ENCODE results near the gene GDF9. TPM values are rescaled to one million over a fixed set of nuclear protein-coding genes. Genes with fewer than 3 reads are reported as not detected.
"Not testable (repeated sequence)": the region's sequence is repeated elsewhere in the genome, so short reads cannot be mapped to it uniquely, and the experiment has no call there.

GDF9 gene
- total RNA-seq, 2 donors from 2014 or later, result 0.70 to 0.94 TPM

DNA sequence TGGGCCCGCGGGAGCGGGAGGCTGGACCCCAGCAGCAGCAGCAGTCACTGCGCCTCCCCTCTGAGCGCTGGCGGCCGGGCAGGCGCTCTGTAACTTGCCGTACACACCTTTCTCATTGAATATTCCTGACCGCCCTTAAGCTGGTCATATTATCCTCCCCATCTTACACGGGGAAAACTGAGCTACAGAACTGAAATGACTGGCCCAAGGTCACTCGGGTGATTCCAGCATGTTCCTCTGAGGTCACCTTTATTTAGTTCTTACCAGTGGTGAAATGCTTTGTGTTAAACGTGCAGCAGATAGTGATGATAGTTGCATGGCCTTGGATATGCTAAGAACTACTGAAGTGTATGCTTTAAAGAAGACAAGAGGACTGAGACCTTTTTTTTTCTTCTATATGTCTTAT is 780 bp upstream of the GDF9 start:
- Mint-ChIP-seq H3K4me1 (peaks cover 16% of the 10 kb centered on the region), H3K27ac (peak overlapping the region; percentile 98), H3K36me3 (ENCODE audit: low read depth) (peaks cover 4% of the 10 kb centered on the region), H3K4me3 (peak overlapping the region; percentile 98), H3K27me3 (peaks cover 2% of the 10 kb centered on the region)
- no peak for DNase-seq
- ATAC-seq, result no peak
- H3K9me3 ChIP-seq (ENCODE audit: control insufficient read depth, low read length, poor library complexity, severe bottlenecking), result no peaks in the 10 kb centered on the region

DNA sequence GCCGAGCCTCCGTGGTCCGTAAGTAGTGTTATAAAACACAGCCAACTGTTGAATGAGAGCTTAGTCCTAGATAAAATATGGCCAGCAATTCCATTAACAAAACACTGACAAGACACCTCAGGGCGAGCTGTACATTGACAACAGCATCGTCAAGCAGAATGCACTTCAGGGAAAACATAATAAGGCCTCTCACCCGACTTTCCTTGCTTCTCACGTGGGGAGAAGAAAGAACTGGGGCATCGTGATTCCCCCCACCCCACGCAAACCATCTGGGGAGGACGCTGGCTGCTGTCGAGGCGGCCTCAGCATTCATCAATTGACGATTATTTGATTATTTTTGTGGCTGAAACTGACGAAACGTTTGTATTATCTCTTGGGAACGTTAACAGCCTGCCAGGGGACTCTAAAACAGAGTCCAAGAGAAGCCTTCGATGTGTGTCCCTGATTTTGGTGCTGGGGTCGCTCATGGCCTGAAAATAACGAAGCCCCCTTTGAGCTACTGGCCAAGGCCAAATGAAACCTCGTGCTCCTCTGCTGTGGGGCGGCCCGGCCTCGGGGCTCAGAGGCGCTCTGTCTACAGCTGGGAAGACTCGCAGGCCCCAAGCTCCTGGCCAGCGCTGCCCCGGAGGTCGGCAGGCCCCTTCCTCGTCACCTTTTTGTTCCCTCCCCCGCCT is 464 bp downstream of the GDF9 start:
- H3K27me3 Mint-ChIP-seq, result peaks cover 7% of the 10 kb centered on the region
- H3K9me3 ChIP-seq (ENCODE audit: control insufficient read depth, low read length, poor library complexity, severe bottlenecking), result no peaks in the 10 kb centered on the region
- ATAC-seq, result no peak
- DNase-seq, result no peak
- H3K36me3 Mint-ChIP-seq (ENCODE audit: low read depth), result peaks cover 4% of the 10 kb centered on the region
- H3K4me1 Mint-ChIP-seq, result peaks cover 14% of the 10 kb centered on the region
- peak overlapping the region; percentile 98 for H3K4me3 Mint-ChIP-seq
- peak overlapping the region; percentile 98 for H3K27ac Mint-ChIP-seq

DNA sequence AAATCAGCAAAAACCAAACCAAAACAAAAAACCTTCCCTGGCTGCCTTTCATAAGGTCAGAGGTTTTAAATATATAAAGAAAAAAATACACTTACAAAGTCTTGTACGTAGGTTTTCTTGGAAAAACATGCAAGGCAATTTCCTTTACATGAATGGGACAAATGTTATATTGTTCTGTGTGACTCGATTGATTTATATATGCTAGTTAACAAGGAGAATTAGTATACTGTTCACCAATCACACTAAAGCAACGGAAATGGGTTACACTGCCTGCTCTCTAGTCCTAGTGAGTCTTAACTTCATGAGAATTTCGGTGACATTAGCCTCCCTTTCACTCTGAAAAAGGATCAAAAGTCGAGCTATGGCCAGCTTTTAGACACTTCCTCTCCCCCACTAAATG is 5.5 kb downstream of the GDF9 start:
- no peaks in the 10 kb centered on the region for H3K9me3 ChIP-seq (ENCODE audit: control insufficient read depth, low read length, poor library complexity, severe bottlenecking)
- Mint-ChIP-seq H3K36me3 (ENCODE audit: low read depth) (no peaks in the 10 kb centered on the region), H3K4me1 (no peaks in the 10 kb centered on the region), H3K27ac (no peak overlapping the region), H3K27me3 (peaks cover 10% of the 10 kb centered on the region), H3K4me3 (no peak overlapping the region)
- ATAC-seq (no peak), DNase-seq (no peak)

DNA sequence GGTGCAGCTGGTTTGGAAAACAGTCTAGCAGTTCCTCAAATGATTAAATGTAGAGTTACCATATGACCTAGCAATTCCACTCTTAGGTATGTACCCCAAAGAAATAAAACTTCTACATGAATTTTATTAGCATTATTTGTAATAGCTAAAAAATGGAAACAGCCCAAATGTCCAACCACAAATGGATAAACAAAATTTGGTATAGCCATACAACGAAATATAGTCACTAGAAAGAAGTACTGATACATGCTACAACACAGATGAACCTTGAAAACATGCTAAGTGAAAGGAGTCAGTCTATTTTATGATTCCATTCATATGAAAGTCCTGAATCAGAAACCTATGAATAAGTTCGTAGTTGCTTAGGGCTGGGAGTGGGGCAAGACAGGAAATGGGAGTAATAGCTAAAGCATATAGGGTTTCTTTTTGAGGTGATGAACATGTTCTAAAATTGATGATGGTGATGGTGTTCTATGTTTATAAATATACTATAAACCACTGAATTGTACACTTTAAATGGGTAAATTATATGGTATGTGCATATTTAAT is 6.3 kb downstream of the GDF9 start:
- peaks cover 18% of the 10 kb centered on the region for H3K27me3 Mint-ChIP-seq
- ATAC-seq (no peak), DNase-seq (no peak)
- no peak overlapping the region for H3K4me3 Mint-ChIP-seq
- H3K36me3 Mint-ChIP-seq (ENCODE audit: low read depth), result no peaks in the 10 kb centered on the region
- no peak overlapping the region for H3K27ac Mint-ChIP-seq
- H3K4me1 Mint-ChIP-seq, result no peaks in the 10 kb centered on the region
- no peaks in the 10 kb centered on the region for H3K9me3 ChIP-seq (ENCODE audit: control insufficient read depth, low read length, poor library complexity, severe bottlenecking)

DNA sequence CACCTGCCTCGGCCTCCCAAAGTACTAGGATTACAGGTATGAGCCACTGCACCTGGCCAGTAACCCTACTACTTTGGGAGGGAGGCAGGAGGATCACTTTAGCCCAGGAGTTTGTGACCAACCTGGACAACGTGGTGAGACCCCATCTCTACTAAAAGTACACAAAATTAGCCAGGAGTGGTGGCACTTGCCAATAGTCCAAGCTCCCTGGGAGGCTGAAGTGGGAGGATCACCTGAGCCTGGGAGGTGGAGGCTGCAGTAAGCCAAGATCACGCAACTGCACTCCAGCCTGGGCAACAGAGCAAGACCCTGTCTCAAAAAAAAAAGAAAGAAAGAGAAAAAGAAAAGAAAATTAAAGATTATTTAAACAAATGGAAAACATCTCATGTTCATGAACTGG is 10.3 kb downstream of the GDF9 start:
- Mint-ChIP-seq H3K27ac (no peak overlapping the region), H3K27me3 (peaks cover 14% of the 10 kb centered on the region), H3K4me3 (no peak overlapping the region), H3K36me3 (ENCODE audit: low read depth) (peaks cover 2% of the 10 kb centered on the region), H3K4me1 (peaks cover 2% of the 10 kb centered on the region)
- no peaks in the 10 kb centered on the region for H3K9me3 ChIP-seq (ENCODE audit: control insufficient read depth, low read length, poor library complexity, severe bottlenecking)
- ATAC-seq (no peak), DNase-seq (no peak)

DNA sequence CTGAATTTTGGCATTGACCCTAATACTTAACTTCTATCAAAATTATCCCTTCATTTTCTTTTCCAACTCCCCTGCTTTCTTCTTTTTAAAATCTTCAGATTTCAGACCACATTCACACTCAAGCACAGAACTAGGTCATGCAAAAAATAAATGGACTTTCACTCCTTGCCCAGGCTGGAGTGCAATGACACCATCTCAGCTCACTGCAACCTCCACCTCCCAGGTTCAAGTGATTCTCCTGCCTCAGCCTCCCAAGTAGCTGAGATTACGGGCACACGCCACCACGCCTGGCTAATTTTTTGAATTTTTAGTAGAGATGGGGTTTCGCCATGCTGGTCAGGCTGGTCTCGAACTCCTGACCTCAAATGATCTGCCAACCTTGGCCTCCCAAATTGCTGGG is 11.3 kb downstream of the GDF9 start:
- H3K9me3 ChIP-seq (ENCODE audit: control insufficient read depth, low read length, poor library complexity, severe bottlenecking); H3K4me3 Mint-ChIP-seq; ATAC-seq; H3K36me3 Mint-ChIP-seq (ENCODE audit: low read depth); DNase-seq; H3K4me1 Mint-ChIP-seq; H3K27ac Mint-ChIP-seq: not testable (repeated sequence)
- peaks cover 14% of the 10 kb centered on the region for H3K27me3 Mint-ChIP-seq

DNA sequence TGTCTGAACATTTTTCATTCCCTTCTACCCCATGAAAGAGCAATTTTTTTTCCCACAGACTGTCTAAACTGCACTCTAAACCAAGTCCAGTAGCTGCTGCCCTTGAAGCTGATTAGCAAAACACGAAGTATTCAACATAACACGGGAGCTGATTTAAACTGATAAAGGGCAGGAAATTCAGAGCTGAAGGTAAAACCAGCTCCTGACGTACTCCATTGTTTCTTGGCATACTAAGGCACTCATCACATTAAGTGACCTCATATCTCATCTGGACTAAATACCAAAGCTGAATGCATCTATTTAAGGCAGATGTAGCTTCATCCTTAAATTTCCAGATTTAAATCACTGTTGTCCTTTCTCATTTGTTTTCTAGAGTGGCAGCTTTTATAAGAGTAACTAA is 12.0 kb downstream of the GDF9 start:
- ATAC-seq (no peak), DNase-seq (no peak)
- no peak overlapping the region for H3K27ac Mint-ChIP-seq
- H3K4me1 Mint-ChIP-seq, result peaks cover 5% of the 10 kb centered on the region
- peaks cover 14% of the 10 kb centered on the region for H3K27me3 Mint-ChIP-seq
- H3K4me3 Mint-ChIP-seq, result no peak overlapping the region
- H3K9me3 ChIP-seq (ENCODE audit: control insufficient read depth, low read length, poor library complexity, severe bottlenecking), result no peaks in the 10 kb centered on the region
- peaks cover 2% of the 10 kb centered on the region for H3K36me3 Mint-ChIP-seq (ENCODE audit: low read depth)

DNA sequence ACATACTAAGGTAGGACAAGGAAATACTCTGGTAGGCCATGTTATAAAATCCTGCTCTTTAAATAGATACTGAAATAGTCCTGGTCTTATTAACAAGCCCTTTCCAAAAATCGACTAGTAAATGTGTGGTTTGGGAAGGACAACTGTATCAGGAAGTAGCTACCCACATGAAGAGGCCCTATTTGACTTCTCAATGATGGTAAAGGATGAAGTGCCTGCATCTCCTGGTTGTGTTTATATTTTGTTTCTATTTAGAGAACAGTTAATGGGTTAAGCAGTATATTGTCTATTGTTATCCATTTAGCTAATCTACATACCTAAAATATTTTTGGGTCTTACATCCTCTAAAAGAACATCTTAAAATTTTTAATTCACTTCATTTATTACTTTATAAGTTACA is 12.5 kb downstream of the GDF9 start:
- H3K4me1 Mint-ChIP-seq, result peaks cover 5% of the 10 kb centered on the region
- H3K27me3 Mint-ChIP-seq, result peaks cover 14% of the 10 kb centered on the region
- ATAC-seq, result no peak
- no peak for DNase-seq
- no peak overlapping the region for H3K27ac Mint-ChIP-seq
- H3K4me3 Mint-ChIP-seq, result no peak overlapping the region
- peaks cover 2% of the 10 kb centered on the region for H3K36me3 Mint-ChIP-seq (ENCODE audit: low read depth)
- H3K9me3 ChIP-seq (ENCODE audit: control insufficient read depth, low read length, poor library complexity, severe bottlenecking), result no peaks in the 10 kb centered on the region

DNA sequence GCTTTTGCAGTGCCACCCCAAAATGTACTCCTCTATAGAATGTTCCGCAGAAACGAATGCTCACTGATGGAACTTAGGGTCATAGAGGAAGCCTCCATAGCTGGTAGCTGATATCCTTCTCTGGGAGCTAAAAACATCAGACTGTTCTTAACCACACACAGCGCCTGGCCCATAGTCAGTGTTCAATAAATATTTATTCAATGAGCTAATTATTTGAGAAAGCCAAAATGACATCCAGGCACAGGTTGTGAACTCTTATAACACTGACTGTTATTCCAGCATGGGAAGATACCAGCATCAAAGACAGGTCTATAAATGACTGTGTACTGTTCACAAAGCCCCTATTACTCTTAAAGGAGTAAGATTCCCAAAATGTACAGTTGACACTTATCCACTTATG is 12.9 kb downstream of the GDF9 start:
- Mint-ChIP-seq H3K27ac (no peak overlapping the region), H3K4me1 (peaks cover 5% of the 10 kb centered on the region), H3K36me3 (ENCODE audit: low read depth) (peaks cover 2% of the 10 kb centered on the region), H3K27me3 (peaks cover 14% of the 10 kb centered on the region), H3K4me3 (no peak overlapping the region)
- ATAC-seq, result no peak
- H3K9me3 ChIP-seq (ENCODE audit: control insufficient read depth, low read length, poor library complexity, severe bottlenecking), result no peaks in the 10 kb centered on the region
- DNase-seq, result no peak

DNA sequence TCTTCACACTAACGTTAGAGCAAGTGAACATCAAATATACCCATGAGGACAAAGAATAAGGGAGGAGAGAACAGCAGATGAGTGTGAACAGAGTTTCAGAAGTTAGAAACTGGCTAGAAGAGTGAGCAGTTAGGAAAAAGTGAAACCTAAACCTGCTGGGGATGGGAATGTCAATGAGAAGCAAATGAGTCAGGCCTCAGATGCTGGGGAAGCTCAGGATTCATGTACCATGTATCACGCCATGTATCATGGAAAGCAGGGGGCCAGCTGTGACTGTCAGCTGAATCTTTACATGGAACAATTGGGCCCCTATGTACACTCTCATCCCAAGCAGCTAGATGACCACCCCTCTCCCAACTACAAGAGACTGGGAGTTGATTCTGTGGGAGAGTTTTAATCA is 16.2 kb downstream of the GDF9 start:
- ATAC-seq (no peak), DNase-seq (no peak)
- no peaks in the 10 kb centered on the region for H3K9me3 ChIP-seq (ENCODE audit: control insufficient read depth, low read length, poor library complexity, severe bottlenecking)
- peaks cover 4% of the 10 kb centered on the region for H3K27me3 Mint-ChIP-seq
- peaks cover 2% of the 10 kb centered on the region for H3K36me3 Mint-ChIP-seq (ENCODE audit: low read depth)
- H3K4me1 Mint-ChIP-seq, result peaks cover 5% of the 10 kb centered on the region
- H3K27ac Mint-ChIP-seq, result no peak overlapping the region
- H3K4me3 Mint-ChIP-seq, result no peak overlapping the region

DNA sequence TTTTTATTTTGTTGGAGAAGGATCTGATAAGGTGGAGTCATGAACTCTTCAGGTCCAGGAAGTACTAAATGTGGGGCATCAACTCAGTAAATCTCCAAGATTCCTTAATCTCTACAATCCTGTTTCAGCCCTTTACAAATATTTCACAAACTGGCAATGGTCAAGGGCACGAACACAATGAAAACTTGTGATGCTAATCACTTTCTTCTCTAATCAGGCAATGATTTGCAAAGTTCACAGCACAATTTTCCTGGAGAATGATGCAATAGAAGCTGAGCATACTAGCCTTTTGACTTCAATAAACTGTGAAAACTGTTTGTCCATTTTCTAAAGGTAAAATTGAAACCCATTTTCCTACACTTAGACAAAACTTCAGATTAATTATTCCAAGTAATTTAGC is 16.9 kb downstream of the GDF9 start:
- H3K27ac Mint-ChIP-seq, result no peak overlapping the region
- no peak for ATAC-seq
- DNase-seq, result no peak
- H3K9me3 ChIP-seq (ENCODE audit: control insufficient read depth, low read length, poor library complexity, severe bottlenecking), result no peaks in the 10 kb centered on the region
- H3K4me3 Mint-ChIP-seq, result no peak overlapping the region
- H3K36me3 Mint-ChIP-seq (ENCODE audit: low read depth), result peaks cover 2% of the 10 kb centered on the region
- H3K27me3 Mint-ChIP-seq, result no peaks in the 10 kb centered on the region
- peaks cover 5% of the 10 kb centered on the region for H3K4me1 Mint-ChIP-seq

DNA sequence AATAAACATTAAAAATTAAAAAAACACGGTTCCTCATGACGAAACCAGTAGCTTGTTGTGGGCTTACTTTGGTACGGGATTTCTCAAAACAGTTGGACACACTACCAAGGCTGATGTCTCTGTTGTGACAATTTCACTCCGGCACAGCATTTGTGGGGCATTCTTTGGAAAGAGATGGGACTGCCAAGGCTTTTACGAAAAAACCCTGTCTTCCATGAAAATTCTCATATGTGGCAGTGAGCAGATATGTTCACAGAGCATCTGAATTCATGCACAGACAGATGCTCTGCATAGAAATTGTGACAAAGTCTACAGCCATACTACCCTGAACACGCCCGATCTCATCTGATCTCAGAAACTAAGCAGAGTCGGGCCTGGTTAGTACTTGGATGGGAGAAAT is 18.0 kb downstream of the GDF9 start:
- Mint-ChIP-seq H3K4me1 (peaks cover 3% of the 10 kb centered on the region), H3K4me3 (no peak overlapping the region), H3K27ac (no peak overlapping the region), H3K27me3 (no peaks in the 10 kb centered on the region), H3K36me3 (ENCODE audit: low read depth) (peaks cover 2% of the 10 kb centered on the region)
- DNase-seq (no peak), ATAC-seq (no peak)
- H3K9me3 ChIP-seq (ENCODE audit: control insufficient read depth, low read length, poor library complexity, severe bottlenecking), result no peaks in the 10 kb centered on the region

DNA sequence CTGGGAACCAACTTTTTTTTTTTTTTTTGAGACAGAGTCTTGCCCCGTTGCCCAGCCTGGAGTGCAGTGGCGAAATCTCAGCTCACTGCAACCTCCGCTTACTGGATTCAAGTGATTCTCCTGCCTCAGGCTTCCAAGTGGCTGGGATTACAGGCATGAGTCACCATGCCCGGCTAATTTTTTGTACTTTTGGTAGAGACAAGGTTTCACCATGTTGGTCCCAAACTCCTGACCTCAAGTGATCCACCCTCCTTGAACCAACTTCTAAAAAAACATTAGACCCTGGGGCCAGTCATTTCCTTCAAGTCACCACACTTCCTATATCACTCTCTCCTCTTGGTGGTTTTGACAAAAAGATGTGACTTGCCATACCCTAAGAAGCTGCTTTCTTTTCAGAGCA is 25.0 kb downstream of the GDF9 start:
- DNase-seq, result no peak
- no peak for ATAC-seq
- Mint-ChIP-seq H3K36me3 (ENCODE audit: low read depth) (no peaks in the 10 kb centered on the region), H3K27me3 (no peaks in the 10 kb centered on the region), H3K27ac (no peak overlapping the region), H3K4me3 (no peak overlapping the region), H3K4me1 (no peaks in the 10 kb centered on the region)
- no peaks in the 10 kb centered on the region for H3K9me3 ChIP-seq (ENCODE audit: control insufficient read depth, low read length, poor library complexity, severe bottlenecking)

DNA sequence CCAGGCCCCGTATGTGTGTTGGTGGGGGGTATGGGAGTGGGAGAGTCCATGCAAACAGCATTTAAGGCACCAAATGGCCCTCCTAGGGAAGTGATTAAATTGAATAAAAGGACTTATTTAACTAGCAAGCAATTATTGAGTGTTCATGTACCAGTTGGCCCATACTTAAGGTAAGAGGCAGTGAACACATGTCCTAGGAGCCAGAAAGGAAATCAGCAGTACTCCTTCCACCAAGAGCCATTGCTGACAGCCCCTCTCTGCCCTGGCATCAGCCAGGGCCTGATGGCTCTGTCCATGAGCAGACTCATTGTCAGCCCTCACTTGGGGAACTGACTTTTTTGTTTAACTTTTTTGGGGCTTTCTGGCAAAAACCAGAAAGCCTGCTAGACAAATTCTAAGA is 25.4 kb downstream of the GDF9 start:
- Mint-ChIP-seq H3K27me3 (no peaks in the 10 kb centered on the region), H3K4me3 (no peak overlapping the region), H3K36me3 (ENCODE audit: low read depth) (no peaks in the 10 kb centered on the region), H3K4me1 (no peaks in the 10 kb centered on the region), H3K27ac (no peak overlapping the region)
- no peak for ATAC-seq
- H3K9me3 ChIP-seq (ENCODE audit: control insufficient read depth, low read length, poor library complexity, severe bottlenecking), result no peaks in the 10 kb centered on the region
- no peak for DNase-seq
